DOHH2 (cell line): ENCODE data around the gene ECI2.

Source experiments
- H3F3A ChIP-seq: fragments of 200-600 bp; sonication (generic), shearing (Covaris generic); 2 replicates; pipeline ENCODE4 v1.6.0; 2016; ENCODE audit warnings: antibody characterized with exemption, mild to moderate bottlenecking; ENCODE audit not compliant: control insufficient read depth, insufficient read depth
- H3K27ac ChIP-seq: fragments of 200-600 bp; sonication (generic); 2 replicates; pipeline ENCODE4 v1.5.1; 2014; ENCODE audit warnings: low read depth, mild to moderate bottlenecking, low read length, moderate library complexity
- H3K27me3 ChIP-seq: fragments of 200-600 bp; sonication (generic); 2 replicates; pipeline ENCODE4 v1.6.1; 2014; ENCODE audit warnings: mild to moderate bottlenecking, low read length, mixed read lengths; ENCODE audit not compliant: control insufficient read depth
- H3K36me3 ChIP-seq: fragments of 200-600 bp; sonication (generic); 2 replicates; pipeline ENCODE4 v1.6.1; 2014; ENCODE audit warnings: mild to moderate bottlenecking, low read length, moderate library complexity, mixed read lengths; ENCODE audit not compliant: control insufficient read depth
- H3K4me1 ChIP-seq: fragments of 200-600 bp; sonication (generic); 2 replicates; pipeline ENCODE4 v1.6.1; 2014; ENCODE audit warnings: mild to moderate bottlenecking, low read length, mixed read lengths; ENCODE audit not compliant: control insufficient read depth
- H3K4me2 ChIP-seq: fragments of 200-600 bp; sonication (generic); 2 replicates; pipeline ENCODE4 v1.6.0; 2014; ENCODE audit warnings: mild to moderate bottlenecking, low read length, moderate library complexity
- H3K4me3 ChIP-seq: fragments of 200-600 bp; sonication (generic); 2 replicates; pipeline ENCODE4 v1.5.1; 2014; ENCODE audit warnings: mild to moderate bottlenecking, low read length, mixed read lengths
- H3K79me2 ChIP-seq: fragments of 200-600 bp; sonication (generic); 2 replicates; pipeline ENCODE4 v1.6.1; 2014; ENCODE audit warnings: mild to moderate bottlenecking, low read length, mixed read lengths; ENCODE audit not compliant: control insufficient read depth
- H3K9me2 ChIP-seq: fragments of 200-600 bp; sonication (generic); replicated peaks from 2 replicates; pipeline ENCODE4 v1.6.1; 2014; ENCODE audit warnings: mild to moderate bottlenecking, low read length, mixed read lengths; ENCODE audit not compliant: control insufficient read depth
- H3K9me3 ChIP-seq: fragments of 200-600 bp; sonication (generic); 2 replicates; pipeline ENCODE4 v1.6.1; 2014; ENCODE audit warnings: antibody characterized with exemption, low read length, mixed read lengths; ENCODE audit not compliant: control insufficient read depth, insufficient read depth
- H4K20me1 ChIP-seq: fragments of 200-600 bp; sonication (generic); 2 replicates; pipeline ENCODE4 v1.6.0; 2014; ENCODE audit warnings: low read depth, mild to moderate bottlenecking, antibody characterized with exemption, low read length, moderate library complexity; ENCODE audit not compliant: control insufficient read depth, insufficient read depth
- CTCF ChIP-seq: fragments of 200-600 bp; sonication (generic); IDR thresholded peaks from one replicate; pipeline ENCODE4 v1.5.1; 2014; ENCODE audit warnings: antibody characterized with exemption, mild to moderate bottlenecking, low read depth, low read length; ENCODE audit not compliant: poor library complexity, severe bottlenecking
- EZH2phosphoT487 ChIP-seq: fragments of 200-600 bp; sonication (generic); IDR thresholded peaks from 2 replicates; pipeline ENCODE4 v1.6.1; 2017; ENCODE audit warnings: borderline replicate concordance, mild to moderate bottlenecking, antibody characterized with exemption, low read length, moderate library complexity, mixed read lengths

The ECI2 gene

GRCh38 chr6:4133941-4134838, 1.2 kb downstream of the ECI2 start:
- H3K36me3 ChIP-seq, result peaks cover 37% of the 10 kb centered on the region
- peaks cover 22% of the 10 kb centered on the region for H3K79me2 ChIP-seq
- H3K4me3 ChIP-seq, result peak overlapping the region; percentile 97
- H3K27me3 ChIP-seq, result no peaks in the 10 kb centered on the region
- H3K4me2 ChIP-seq, result peak overlapping the region; percentile 98
- H3K9me2 ChIP-seq, result no peaks in the 10 kb centered on the region
- peaks cover 46% of the 10 kb centered on the region for H3K4me1 ChIP-seq
- H3F3A ChIP-seq, result peaks cover 11% of the 10 kb centered on the region; the same call in 1 of the 2 replicates
- no peaks in the 10 kb centered on the region for H3K9me3 ChIP-seq
- TF ChIP-seq CTCF, result no peak
- TF ChIP-seq EZH2phosphoT487, result no peak
- H4K20me1 ChIP-seq, result no peaks in the 10 kb centered on the region
- H3K27ac ChIP-seq, result peak overlapping the region; percentile 26; the same call in 1 of the 2 replicates

GRCh38 chr6:4130357-4130987, 4.9 kb downstream of the ECI2 start:
- Histone ChIP-seq H4K20me1 (no peaks in the 10 kb centered on the region), H3K79me2 (peaks cover 22% of the 10 kb centered on the region), H3K27me3 (no peaks in the 10 kb centered on the region), H3K4me2 (no peak overlapping the region), H3K27ac (no peak overlapping the region), H3K4me1 (peaks cover 14% of the 10 kb centered on the region), H3K9me3 (no peaks in the 10 kb centered on the region), H3K36me3 (peaks cover 56% of the 10 kb centered on the region), H3F3A (0 out of 2 replicates have a peak, but pooled peaks cover 6% of the 10 kb centered on the region), H3K4me3 (no peak overlapping the region), H3K9me2 (no peaks in the 10 kb centered on the region)
- no peak for TF ChIP-seq EZH2phosphoT487
- no peak for TF ChIP-seq CTCF

GRCh38 chr6:4129446-4129845, 5.9 kb downstream of the ECI2 start:
- TF ChIP-seq EZH2phosphoT487 (no peak), CTCF (no peak)
- Histone ChIP-seq H3K27ac (no peak overlapping the region), H3K4me3 (no peak overlapping the region), H3K36me3 (peaks cover 64% of the 10 kb centered on the region), H3F3A (0 out of 2 replicates have a peak, but pooled peaks cover 3% of the 10 kb centered on the region), H3K4me1 (peaks cover 12% of the 10 kb centered on the region), H3K9me2 (no peaks in the 10 kb centered on the region), H3K9me3 (no peaks in the 10 kb centered on the region), H3K27me3 (no peaks in the 10 kb centered on the region), H4K20me1 (no peaks in the 10 kb centered on the region), H3K79me2 (peaks cover 14% of the 10 kb centered on the region), H3K4me2 (no peak overlapping the region)
